Suppressor macrophage treated with lipopolysaccharide for 4 hours (primary cell): ENCODE data around the gene CREBBP.

ENCODE experiments used
- DNase-seq: peaks from one replicate; pipeline ENCODE4 v3.0.0-alpha.2; 2020

The CREBBP gene

GRCh38 chr16:3761375-3762106 is 119.0 kb downstream of the CREBBP start:
- DNase-seq: no peak

GRCh38 chr16:3760518-3760917 is 120.0 kb downstream of the CREBBP start:
- no peak for DNase-seq

DNA sequence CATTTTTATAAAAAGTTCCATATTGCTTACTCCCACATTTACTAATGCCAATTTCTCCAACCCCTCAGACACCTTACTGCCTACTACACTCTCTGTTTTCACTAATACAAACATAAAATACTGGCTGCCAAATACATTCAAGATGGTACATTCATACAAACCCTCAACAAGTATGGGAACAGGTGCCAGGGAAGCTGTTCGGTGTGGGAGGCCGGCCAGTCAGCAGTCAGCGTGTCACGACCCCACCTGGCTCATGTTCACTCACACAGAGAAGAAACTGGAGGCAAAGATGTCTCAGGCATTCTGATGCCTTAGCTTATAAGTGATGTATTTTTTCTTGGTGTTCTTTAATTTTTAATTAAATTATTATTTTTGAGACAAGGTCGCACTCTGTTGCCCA is 120.8 kb downstream of the CREBBP start:
- no peak for DNase-seq

GRCh38 chr16:3756113-3756512 is 124.4 kb downstream of the CREBBP start:
- no peak for DNase-seq

GRCh38 chr16:3755249-3755648 is 125.3 kb downstream of the CREBBP start:
- DNase-seq: no peak

- no peak for DNase-seq
These were observed 125.7 kb downstream of the CREBBP start for GRCh38 chr16:3754772-3755171.

- DNase-seq: no peak
These were observed 126.3 kb downstream of the CREBBP start for GRCh38 chr16:3754081-3754703.

DNA sequence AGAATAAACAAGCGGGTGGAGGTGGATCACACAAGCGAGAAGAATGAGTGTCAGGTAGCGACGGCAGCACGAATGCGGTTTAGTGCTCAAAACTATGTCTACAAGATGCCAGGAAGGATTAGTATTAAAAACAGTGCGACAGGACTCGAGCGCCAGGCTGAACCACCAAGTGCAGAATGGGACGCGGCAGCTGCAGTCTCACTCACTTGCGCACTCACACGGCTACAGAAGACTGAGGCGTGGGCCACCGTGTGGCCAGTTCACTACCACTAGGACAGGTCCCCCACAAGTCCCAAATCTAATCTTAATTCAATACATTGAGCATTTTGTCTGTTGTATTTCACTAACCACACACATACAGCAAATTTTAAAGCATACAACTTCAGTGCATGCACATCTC is 127.5 kb downstream of the CREBBP start:
- no peak for DNase-seq

GRCh38 chr16:3751878-3752277 is 128.6 kb downstream of the CREBBP start:
- DNase-seq: no peak

- no peak for DNase-seq
These were observed 132.2 kb downstream of the CREBBP start for GRCh38 chr16:3748307-3748706.

GRCh38 chr16:3745751-3746355 is 134.7 kb downstream of the CREBBP start:
- no peak for DNase-seq

DNA sequence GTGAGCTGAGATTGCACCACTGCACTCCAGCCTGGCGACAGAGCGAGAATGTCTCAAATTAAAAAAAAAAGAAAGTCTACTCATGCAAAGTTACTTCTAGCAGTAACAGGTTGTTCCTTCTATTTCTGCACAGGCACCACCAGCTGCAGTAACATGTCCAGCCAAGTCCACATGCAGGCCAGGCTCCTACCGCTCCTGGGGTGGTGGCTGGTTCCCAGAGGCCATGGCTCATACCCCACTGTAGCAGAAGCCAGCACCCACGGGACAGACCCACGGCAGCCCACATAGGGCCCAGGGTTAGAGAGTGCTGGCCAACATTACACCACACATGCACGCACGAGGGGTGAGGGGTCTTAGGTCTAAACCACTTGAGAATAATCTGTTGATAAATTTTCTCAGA is 136.5 kb downstream of the CREBBP start:
- no peak for DNase-seq

GRCh38 chr16:3740934-3741333 is 139.6 kb downstream of the CREBBP start:
- DNase-seq: no peak

DNA sequence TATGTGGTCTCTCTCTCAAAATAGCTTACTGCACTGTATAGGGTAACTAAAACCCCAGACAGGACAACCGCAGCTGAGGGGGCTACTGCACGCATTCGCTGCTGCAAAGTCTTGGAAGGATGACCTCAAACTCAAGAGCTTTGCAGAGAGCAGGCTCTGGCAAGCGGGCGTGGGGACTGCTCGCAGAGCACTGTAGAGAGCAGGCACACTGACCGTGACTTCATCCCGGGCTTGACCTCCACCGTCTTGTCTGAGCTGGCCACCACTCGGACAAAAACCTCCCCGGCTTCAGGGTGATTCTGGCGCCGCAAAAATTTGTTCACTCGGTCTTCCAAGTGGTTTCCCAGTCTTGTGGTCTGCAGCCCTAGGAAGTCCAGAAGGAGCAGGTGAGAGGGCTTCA is 140.3 kb downstream of the CREBBP start:
- no peak for DNase-seq

DNA sequence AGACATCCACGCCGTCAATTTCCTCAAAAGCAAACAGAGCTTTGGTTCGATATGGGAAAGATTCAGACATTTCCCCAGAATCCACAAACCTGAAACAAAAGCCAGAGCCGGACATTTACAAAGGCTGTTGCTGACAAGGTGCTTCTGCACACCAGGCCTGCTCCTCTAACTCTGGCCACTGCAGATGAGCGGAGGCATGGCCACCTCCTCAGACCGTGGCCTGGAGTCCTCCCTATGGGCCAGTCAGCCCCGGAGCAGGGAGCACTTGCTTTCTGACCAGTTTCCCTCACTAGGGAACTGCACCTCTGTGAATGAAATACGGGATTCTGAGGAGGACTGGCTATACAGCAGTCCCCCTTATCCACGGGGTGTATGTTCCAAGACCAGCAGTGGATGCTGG is 140.9 kb downstream of the CREBBP start:
- no peak for DNase-seq

- DNase-seq: no peak
These were observed 142.0 kb downstream of the CREBBP start for GRCh38 chr16:3738541-3738940.

DNA sequence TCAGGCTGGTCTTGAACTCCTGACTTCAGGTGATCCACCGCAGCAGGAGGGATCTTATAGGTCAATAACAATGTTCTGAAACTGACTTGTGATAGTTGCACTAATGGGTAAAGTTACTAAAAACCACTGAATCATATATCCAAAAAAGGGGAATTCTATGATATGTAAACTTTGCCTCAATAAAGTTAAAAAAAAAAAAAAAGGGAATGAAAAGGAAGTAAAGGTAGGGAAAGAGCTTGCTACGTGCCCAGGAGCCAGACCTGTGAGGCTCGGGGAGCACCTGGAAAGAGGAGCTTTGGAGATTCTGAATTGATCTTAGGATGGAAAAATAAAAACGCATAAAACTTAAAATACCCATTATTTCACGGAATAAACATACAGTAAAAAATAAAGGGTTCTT is 142.4 kb downstream of the CREBBP start:
- no peak for DNase-seq

- DNase-seq: no peak
These were observed 143.3 kb downstream of the CREBBP start for GRCh38 chr16:3737181-3737580.

DNA sequence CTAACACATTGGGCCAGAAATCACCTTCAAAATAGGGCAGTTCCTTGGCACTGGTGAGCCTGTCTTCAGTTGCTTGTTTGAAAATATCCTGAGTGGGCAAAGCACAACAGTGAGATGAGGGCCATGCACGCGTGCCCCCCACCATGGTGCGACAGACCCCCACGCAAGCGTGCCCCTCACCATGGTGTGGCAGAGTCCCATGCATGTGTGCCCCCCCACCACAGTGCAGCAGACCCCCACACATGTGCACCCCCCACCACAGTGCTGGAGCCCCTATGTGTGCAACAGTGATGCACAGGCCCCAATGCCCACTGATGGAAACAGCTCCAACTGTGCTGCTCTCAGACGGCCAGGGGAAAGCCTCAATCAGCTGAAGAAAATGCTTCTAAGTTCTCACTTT is 144.4 kb downstream of the CREBBP start:
- DNase-seq: no peak

DNA sequence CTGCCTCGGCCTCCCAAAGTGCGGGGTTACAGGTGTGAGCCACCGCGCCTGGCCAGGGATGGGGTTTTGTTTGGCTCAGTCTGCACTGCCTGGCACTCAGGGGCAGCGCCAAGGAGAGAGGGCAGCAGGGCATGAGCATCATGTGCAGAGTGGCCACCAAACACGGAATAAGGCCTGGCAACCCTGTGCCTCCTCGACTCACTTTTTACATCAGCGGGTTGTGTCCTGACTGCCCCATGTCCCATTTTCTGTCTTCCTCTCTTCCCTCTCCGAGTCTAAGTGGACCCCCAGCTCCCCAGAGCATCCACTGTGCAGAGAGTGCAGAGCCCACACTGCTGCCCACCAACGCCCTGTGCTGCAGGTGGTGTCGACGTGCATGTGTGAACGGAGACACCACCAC is 145.0 kb downstream of the CREBBP start:
- no peak for DNase-seq

DNA sequence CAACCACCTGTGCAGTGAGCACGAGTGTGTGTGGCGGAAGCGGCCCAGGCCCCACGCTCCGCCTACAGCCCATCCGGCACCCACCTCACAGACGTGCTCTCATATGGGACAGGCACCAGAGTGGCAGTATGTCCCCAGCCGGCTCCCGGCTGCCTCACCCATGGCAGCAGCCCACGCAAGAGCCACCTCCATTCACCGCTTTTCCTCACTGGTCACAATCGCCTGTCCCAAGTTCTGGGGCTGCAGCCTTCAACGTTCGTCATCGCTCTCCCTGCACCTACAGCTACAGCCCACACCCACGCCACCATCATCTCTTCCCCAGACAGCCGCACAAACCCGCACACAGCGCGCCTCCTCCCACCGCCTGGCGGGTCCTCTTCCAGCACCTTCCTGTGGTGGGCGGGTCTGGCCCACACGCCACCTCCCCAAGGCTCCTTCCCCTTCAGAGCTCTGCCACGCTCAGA is 145.7 kb downstream of the CREBBP start:
- no peak for DNase-seq

DNA sequence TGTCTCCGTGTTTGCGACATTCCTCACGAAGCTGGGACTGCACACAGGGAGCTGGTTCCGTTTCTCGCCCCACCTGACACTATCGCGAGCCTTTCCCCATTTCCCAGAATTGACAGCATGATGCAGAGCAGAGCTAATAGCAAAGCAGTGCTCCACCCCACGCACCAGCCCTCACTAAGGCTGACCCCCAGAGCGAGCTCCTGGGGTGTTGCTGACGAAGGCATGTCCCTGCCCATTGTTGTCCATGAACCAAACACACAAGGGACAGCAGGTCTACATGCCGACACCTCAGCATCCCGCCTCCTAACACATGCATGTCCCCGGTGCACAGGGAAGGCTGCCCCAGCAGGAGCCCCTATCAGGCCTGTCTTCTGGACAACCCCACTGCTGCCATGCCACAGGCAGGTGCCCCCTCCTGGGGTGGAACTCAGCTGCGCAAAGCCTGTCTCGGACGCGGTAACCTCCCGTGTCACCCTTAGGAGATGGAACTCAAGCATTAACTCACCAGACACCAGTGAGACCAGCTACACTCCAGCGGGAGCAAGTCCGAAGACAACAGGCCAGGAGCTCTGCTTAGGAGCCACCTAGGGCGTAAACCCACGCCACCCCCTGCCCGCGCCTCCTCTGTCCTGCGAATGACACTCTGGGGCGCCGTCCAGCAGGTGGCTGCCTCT is 146.3 kb downstream of the CREBBP start:
- no peak for DNase-seq

DNA sequence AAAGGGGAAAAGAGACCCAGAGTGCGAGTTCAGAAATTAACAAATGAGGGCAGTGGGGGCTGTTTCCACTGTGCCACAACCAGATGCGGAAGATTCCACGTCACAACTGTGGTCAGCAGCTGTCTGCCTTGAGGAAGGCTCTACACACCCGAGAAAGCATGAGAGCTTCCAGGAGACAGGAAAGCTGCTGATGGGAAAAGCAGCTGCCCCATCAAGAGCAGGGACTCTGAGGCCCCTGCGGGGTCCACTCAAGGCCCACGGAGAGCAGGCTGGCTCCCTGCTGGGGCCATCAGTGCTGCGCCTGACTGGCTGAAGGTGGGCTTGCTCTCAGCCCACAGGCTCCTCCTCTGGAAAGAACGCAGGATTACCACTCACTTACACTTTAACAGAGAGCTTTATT is 148.3 kb downstream of the CREBBP start:
- DNase-seq: no peak
